Measurements from ENCODE around the gene UPK3BL1.
"Not testable (repeated sequence)": the region's sequence is repeated elsewhere in the genome, so short reads cannot be mapped to it uniquely, and the experiment has no call there.

Gene UPK3BL1

DNA sequence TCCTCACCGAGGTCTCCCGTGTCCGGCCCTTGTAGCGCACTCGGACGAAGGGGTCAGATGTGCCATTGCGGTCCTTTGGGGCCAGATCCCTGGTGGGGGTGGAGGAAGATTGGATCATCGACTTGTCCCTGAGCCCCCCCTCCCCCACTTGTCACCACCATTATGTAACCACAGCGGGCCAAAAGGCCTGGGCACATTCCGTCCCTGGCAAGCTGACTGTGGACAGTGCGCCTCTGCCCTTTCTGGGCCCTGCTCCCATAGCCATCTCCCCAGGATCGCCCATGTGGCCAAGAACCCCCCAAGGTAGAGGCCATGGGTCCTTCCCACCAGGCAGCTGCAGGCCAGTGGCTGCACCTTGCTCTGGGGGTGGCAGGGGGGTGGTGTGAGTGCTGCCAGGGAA is 40.3 kb downstream of the UPK3BL1 start:
- not testable (repeated sequence) for H3K27me3 ChIP-seq (ENCODE audit: low read depth, low read length); H3K36me3 ChIP-seq (ENCODE audit: control insufficient read depth in 1 of 2, insufficient read depth in 2 of 2, low read length in 2 of 2); H3K9me3 ChIP-seq (ENCODE audit: control insufficient read depth in 1 of 2, low read length in 2 of 2); H3K4me3 ChIP-seq (ENCODE audit: low read depth in 1 of 2, low read length in 2 of 2); H3K27ac ChIP-seq (ENCODE audit: low read length); H3K4me1 ChIP-seq (ENCODE audit: control insufficient read depth in 1 of 2, insufficient read depth in 2 of 2, low read length in 2 of 2)

DNA sequence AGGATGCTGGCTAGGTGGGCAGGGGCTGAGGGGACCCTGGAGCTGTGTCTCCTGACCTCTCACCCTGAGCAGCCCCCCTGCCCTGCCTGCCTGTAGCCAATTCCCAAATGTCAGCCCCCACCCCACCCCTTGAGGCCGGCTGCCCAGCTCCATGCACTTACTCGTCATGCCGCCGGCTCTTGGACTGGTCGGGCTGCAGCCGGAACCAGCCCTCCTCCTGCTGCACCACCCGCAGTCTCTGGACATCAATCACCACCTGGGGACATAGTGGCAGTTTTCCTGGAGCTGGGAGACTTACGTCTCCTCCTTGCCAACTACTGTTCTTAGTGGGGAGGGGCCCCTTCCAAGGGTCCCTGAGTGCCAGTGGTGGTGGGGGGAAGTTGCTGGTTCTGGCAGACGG is 42.9 kb downstream of the UPK3BL1 start:
- not testable (repeated sequence) for H3K27ac ChIP-seq (ENCODE audit: low read length); H3K4me3 ChIP-seq (ENCODE audit: low read depth in 1 of 2, low read length in 2 of 2); H3K27me3 ChIP-seq (ENCODE audit: low read depth, low read length); H3K4me1 ChIP-seq (ENCODE audit: control insufficient read depth in 1 of 2, insufficient read depth in 2 of 2, low read length in 2 of 2); H3K9me3 ChIP-seq (ENCODE audit: control insufficient read depth in 1 of 2, low read length in 2 of 2); H3K36me3 ChIP-seq (ENCODE audit: control insufficient read depth in 1 of 2, insufficient read depth in 2 of 2, low read length in 2 of 2)

DNA sequence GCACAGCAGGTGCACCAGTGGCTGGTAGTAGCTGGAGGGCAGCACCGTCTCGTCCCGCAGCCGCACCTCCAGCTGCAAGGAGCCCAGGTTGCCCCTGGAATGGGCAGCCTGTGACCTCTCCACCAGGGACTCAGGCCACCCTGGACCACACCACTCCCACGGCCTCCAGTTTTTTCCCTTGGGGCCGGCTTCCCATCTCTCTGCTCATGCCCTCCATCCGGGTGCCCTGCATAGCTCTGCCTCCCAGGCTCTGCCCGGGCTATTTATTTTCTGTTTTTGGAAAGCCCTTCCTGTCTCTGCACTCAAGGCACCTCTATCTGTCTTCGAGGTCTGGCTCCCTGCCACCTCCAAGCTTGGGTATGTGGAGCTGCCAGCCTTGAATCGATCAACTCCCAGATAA is 46.6 kb downstream of the UPK3BL1 start:
- not testable (repeated sequence) for H3K4me3 ChIP-seq (ENCODE audit: low read depth in 1 of 2, low read length in 2 of 2); H3K9me3 ChIP-seq (ENCODE audit: control insufficient read depth in 1 of 2, low read length in 2 of 2); H3K27me3 ChIP-seq (ENCODE audit: low read depth, low read length); H3K36me3 ChIP-seq (ENCODE audit: control insufficient read depth in 1 of 2, insufficient read depth in 2 of 2, low read length in 2 of 2); H3K4me1 ChIP-seq (ENCODE audit: control insufficient read depth in 1 of 2, insufficient read depth in 2 of 2, low read length in 2 of 2); H3K27ac ChIP-seq (ENCODE audit: low read length)

DNA sequence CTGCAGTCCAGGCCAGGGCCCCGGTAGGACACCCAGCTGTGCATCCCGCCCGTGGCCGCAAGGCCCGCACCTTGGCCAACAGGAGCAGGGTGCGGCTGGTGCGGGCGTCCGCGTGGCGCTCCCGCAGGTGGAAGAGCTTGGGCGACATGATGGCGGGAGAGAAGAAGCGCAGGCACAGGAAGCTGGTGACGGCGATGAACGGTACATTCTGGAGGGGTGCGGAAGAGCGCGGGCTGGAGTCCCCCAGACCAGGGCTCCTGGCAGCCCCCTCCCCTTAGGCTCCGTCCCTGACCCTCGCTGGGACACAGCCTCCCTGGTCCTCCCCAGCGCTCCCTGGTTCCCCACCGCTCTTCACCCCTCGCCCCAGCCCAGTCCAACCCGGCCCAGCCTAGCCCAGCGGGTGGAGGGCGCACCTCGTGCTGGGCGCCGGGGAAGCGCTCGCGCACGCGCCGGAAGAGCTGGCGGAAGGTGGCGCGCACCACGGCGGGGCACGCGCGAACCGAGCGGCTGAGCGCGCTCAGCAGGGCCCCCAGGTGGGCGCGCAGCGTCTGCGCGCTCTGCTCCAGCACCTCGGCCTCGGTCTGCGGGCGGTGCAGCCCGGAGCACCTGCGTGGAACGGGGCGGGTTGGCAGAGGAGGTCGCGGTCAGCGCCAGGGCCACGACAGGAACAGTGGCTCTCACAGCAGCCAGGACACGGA is 48.8 kb downstream of the UPK3BL1 start:
- not testable (repeated sequence) for H3K27ac ChIP-seq (ENCODE audit: low read length); H3K4me3 ChIP-seq (ENCODE audit: low read depth in 1 of 2, low read length in 2 of 2); H3K36me3 ChIP-seq (ENCODE audit: control insufficient read depth in 1 of 2, insufficient read depth in 2 of 2, low read length in 2 of 2); H3K9me3 ChIP-seq (ENCODE audit: control insufficient read depth in 1 of 2, low read length in 2 of 2); H3K27me3 ChIP-seq (ENCODE audit: low read depth, low read length); H3K4me1 ChIP-seq (ENCODE audit: control insufficient read depth in 1 of 2, insufficient read depth in 2 of 2, low read length in 2 of 2)

DNA sequence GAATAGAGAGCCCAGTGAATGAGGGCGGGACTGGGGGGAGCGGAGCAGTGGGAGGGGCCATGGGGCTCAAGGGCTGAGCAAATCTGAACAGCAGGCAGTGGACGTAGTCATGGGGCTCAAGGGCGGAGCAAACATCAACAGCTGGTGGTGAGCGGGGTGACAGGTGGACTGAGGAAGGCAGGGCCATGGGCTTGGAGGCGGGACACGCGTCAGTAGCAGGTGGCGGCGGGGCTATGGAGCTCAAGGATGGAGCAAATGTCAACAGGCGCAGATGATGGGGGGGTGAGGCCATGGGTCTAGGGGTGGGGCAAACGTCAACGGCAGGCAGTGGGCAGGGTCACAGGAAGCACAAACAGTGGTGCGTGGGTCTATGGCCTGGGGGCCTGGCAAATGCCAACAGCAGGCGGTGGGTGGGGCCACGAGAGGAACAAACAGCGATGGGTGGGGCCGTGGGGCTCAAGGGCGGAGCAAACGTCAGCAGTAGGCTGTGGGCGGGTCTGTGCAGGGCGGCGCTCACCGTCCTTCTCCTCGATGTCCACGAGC is 50.0 kb downstream of the UPK3BL1 start:
- H3K9me3 ChIP-seq (ENCODE audit: control insufficient read depth in 1 of 2, low read length in 2 of 2); H3K4me1 ChIP-seq (ENCODE audit: control insufficient read depth in 1 of 2, insufficient read depth in 2 of 2, low read length in 2 of 2); H3K27ac ChIP-seq (ENCODE audit: low read length); H3K36me3 ChIP-seq (ENCODE audit: control insufficient read depth in 1 of 2, insufficient read depth in 2 of 2, low read length in 2 of 2); H3K4me3 ChIP-seq (ENCODE audit: low read depth in 1 of 2, low read length in 2 of 2); H3K27me3 ChIP-seq (ENCODE audit: low read depth, low read length): not testable (repeated sequence)

DNA sequence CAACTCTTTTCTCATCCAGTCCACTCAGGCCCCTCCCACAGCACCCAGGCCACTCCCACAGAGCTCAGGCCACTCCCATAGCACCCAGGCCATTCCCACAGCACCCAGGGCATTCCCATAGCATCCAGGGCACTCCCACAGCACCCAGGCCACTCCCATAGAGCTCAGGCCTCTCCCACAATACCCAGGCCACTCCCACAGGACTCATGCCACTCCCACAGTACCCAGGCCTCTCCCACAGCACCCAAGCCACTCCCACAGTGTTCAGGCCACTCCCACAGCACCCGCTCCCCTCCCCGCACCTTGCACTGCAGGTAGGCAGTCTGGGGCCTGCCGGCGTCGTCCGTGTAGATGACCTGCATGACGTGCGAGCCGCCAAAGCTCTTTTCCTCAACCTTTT is 52.7 kb downstream of the UPK3BL1 start:
- not testable (repeated sequence) for H3K27me3 ChIP-seq (ENCODE audit: low read depth, low read length); H3K4me3 ChIP-seq (ENCODE audit: low read depth in 1 of 2, low read length in 2 of 2); H3K27ac ChIP-seq (ENCODE audit: low read length); H3K36me3 ChIP-seq (ENCODE audit: control insufficient read depth in 1 of 2, insufficient read depth in 2 of 2, low read length in 2 of 2); H3K4me1 ChIP-seq (ENCODE audit: control insufficient read depth in 1 of 2, insufficient read depth in 2 of 2, low read length in 2 of 2); H3K9me3 ChIP-seq (ENCODE audit: control insufficient read depth in 1 of 2, low read length in 2 of 2)

Measured in muscle layer of duodenum (tissue), 2 donors.